PC-3 (cell line): ENCODE data around the gene PIH1D1. TPM values are rescaled to one million over a fixed set of nuclear protein-coding genes. Genes with fewer than 3 reads are reported as not detected.

Experiments
- ATAC-seq: fragments of 200-7000 bp; cut with Tn5 transposase; 2 replicates; pipeline ENCODE4 v1.9.1; 2020; ENCODE audit warnings: mild to moderate bottlenecking, moderate library complexity
- BruUV-seq: library from RNA; stranded (reverse); fragments of 400-500 nt; replicated peaks from 2 replicates; lab custom pipeline; 2021; lab: Mats Ljungman, UMichigan
- CTCF ChIA-PET: fragments of 300-600 bp; sonication (Branson Sonifier 250); formaldehyde crosslinking; loops from one replicate; lab custom pipeline; 2022; ENCODE audit warnings: antibody characterized with exemption; lab: Charles Lee
- POLR2A ChIA-PET: fragments of 300-600 bp; sonication (Branson Sonifier 250); formaldehyde crosslinking; loops from one replicate; lab custom pipeline; 2022; ENCODE audit warnings: antibody characterized with exemption; ENCODE audit not compliant: unreplicated experiment; lab: Charles Lee
- DNase-seq: peaks from one replicate; pipeline ENCODE4 v3.0.0-alpha.2; 2015
- H2AFZ ChIP-seq: fragments of 300-600 bp; sonication (generic); 2 replicates; pipeline ENCODE4 v1.6.0; 2016; ENCODE audit warnings: antibody characterized with exemption, low read length
- H3F3A ChIP-seq: fragments of 300-600 bp; sonication (generic); one replicate; pipeline ENCODE4 v1.6.0; 2017; ENCODE audit warnings: antibody characterized with exemption, low read length, control low read depth, mild to moderate bottlenecking; ENCODE audit not compliant: unreplicated experiment
- H3K27ac ChIP-seq: fragments of 300-600 bp; sonication (generic); 2 replicates; pipeline ENCODE4 v1.5.1; 2016; ENCODE audit warnings: mild to moderate bottlenecking, low read length
- H3K27me3 ChIP-seq: fragments of 300-600 bp; sonication (generic); 2 replicates; pipeline ENCODE4 v1.6.1; 2016; ENCODE audit warnings: low read length, mixed read lengths
- H3K36me3 ChIP-seq: fragments of 300-600 bp; sonication (generic); 2 replicates; pipeline ENCODE4 v1.6.1; 2016; ENCODE audit warnings: low read depth, mixed run types, low read length, mixed read lengths
- H3K4me1 ChIP-seq: fragments of 300-600 bp; sonication (generic); 2 replicates; pipeline ENCODE4 v1.5.1; 2016; ENCODE audit warnings: low read length; ENCODE audit not compliant: insufficient read depth
- H3K4me2 ChIP-seq: fragments of 300-600 bp; sonication (generic); 2 replicates; pipeline ENCODE4 v1.6.0; 2016; ENCODE audit warnings: low read length
- H3K4me3 ChIP-seq: fragments of 300-600 bp; sonication (generic); 2 replicates; pipeline ENCODE4 v1.5.1; 2016; ENCODE audit warnings: mild to moderate bottlenecking, low read length, mixed read lengths
- H3K79me2 ChIP-seq: fragments of 300-600 bp; sonication (generic); 2 replicates; pipeline ENCODE4 v1.6.1; 2017; ENCODE audit warnings: low read length, mixed read lengths
- H3K9ac ChIP-seq: fragments of 300-600 bp; sonication (generic); 2 replicates; pipeline ENCODE4 v1.6.0; 2016; ENCODE audit warnings: mild to moderate bottlenecking, low read length
- H3K9me2 ChIP-seq: fragments of 300-600 bp; sonication (generic); replicated peaks from 2 replicates; pipeline ENCODE4 v1.6.1; 2016; ENCODE audit warnings: mixed run types, low read length, mixed read lengths
- H3K9me3 ChIP-seq: fragments of 300-600 bp; sonication (generic); 2 replicates; pipeline ENCODE4 v1.6.1; 2016; ENCODE audit warnings: low read length, mixed read lengths
- H4K20me1 ChIP-seq: fragments of 300-600 bp; sonication (generic); 2 replicates; pipeline ENCODE4 v1.6.1; 2016; ENCODE audit warnings: low read length, mixed read lengths
- CTCF ChIP-seq: fragments of 300-600 bp; sonication (generic); conservative IDR thresholded peaks from 2 replicates; pipeline ENCODE4 v1.5.1; 2017; ENCODE audit warnings: antibody characterized with exemption, low read depth, mild to moderate bottlenecking, low read length
- EZH2 ChIP-seq: fragments of 300-600 bp; sonication (generic); IDR thresholded peaks from one replicate; pipeline ENCODE4 v1.6.1; 2017; ENCODE audit warnings: antibody characterized with exemption, mild to moderate bottlenecking, low read length; ENCODE audit not compliant: unreplicated experiment
- EZH2phosphoT487 ChIP-seq: fragments of 300-600 bp; sonication (generic); IDR thresholded peaks from 2 replicates; pipeline ENCODE4 v1.6.1; 2018; ENCODE audit warnings: mild to moderate bottlenecking, antibody characterized with exemption, low read length, borderline replicate concordance
- intact Hi-C: fragments of 100-400 bp; cut with micrococcal nuclease; formaldehyde crosslinking; loops from 2 replicates; pipeline ENCODE4 v1.9.0; 2023
- total RNA-seq: library from RNA; depleted of rRNA; stranded (reverse); fragments of >200 nt; gene quantifications from 2 replicates; pipeline ENCODE4 v1.2.3, GENCODE V29; 2014

PIH1D1 gene
- total RNA-seq, 1 experiment from 2014 or later, result 171 TPM

- Histone ChIP-seq H3K9me2 (no peaks in the 10 kb centered on the region), H3K27me3 (peaks cover 48% of the 10 kb centered on the region), H4K20me1 (no peaks in the 10 kb centered on the region), H3K4me3 (peak overlapping the region; percentile 87), H3K9me3 (no peaks in the 10 kb centered on the region), H3K79me2 (no peaks in the 10 kb centered on the region), H2AFZ (peak overlapping the region; percentile 100; the same call in 1 of the 2 replicates), H3K36me3 (no peaks in the 10 kb centered on the region), H3K27ac (no peak overlapping the region), H3F3A (no peaks in the 10 kb centered on the region), H3K4me2 (peak overlapping the region; percentile 100), H3K4me1 (no peaks in the 10 kb centered on the region), H3K9ac (no peak overlapping the region)
- POLR2A ChIA-PET, result no interaction called here
- TF ChIP-seq EZH2 (no peak), CTCF (no peak), EZH2phosphoT487 (no peak)
- DNase-seq, result peak; percentile 20
- no peak for ATAC-seq
- no TSS peak for BruUV-seq
- intact Hi-C loops, result no loop called here
- CTCF ChIA-PET, result interaction anchor here (0.6 kb wide), 3 partner anchors 51 to 126 kb away, joined by 3 to 6 read pairs (median 5); no protein-coding TSS in a partner anchor
Observed at GRCh38 chr19:49442354-49442753, 9.3 kb downstream of the PIH1D1 start.

- Histone ChIP-seq H3K9me3 (no peaks in the 10 kb centered on the region), H3K27me3 (peaks cover 50% of the 10 kb centered on the region), H3K4me3 (no peak overlapping the region), H3K9me2 (no peaks in the 10 kb centered on the region), H3K4me2 (peak overlapping the region; percentile 100; the same call in 1 of the 2 replicates), H3K27ac (no peak overlapping the region), H2AFZ (no peak overlapping the region), H3K4me1 (no peaks in the 10 kb centered on the region), H3F3A (no peaks in the 10 kb centered on the region), H3K79me2 (no peaks in the 10 kb centered on the region), H3K36me3 (no peaks in the 10 kb centered on the region), H3K9ac (no peak overlapping the region), H4K20me1 (no peaks in the 10 kb centered on the region)
- POLR2A ChIA-PET, result no interaction called here
- BruUV-seq, result no TSS peak
- CTCF ChIA-PET, result interaction anchor here (0.6 kb wide), 1 partner anchor 80 kb away, joined by 4 read pairs; the partner anchor contains the start of gene TEAD2
- intact Hi-C loops, result no loop called here
- TF ChIP-seq EZH2phosphoT487 (no peak), EZH2 (no peak), CTCF (no peak)
- DNase-seq, result no peak
- ATAC-seq, result no peak
Observed at GRCh38 chr19:49441960-49442350, 9.7 kb downstream of the PIH1D1 start.

GRCh38 chr19:49441210-49441959 lies 10.2 kb downstream of the PIH1D1 start, which contains the start of gene SLC17A7:
Gene SLC17A7, minus strand, starts transcription at chr19:49441527. Its CDS starts 148 bp downstream, at chr19:49441379.
- Histone ChIP-seq H3K9ac (no peak within 1 kb of the TSS), H3K36me3 (no peaks in the 10 kb centered on the region), H3K27me3 (peaks cover 56% of the 10 kb centered on the region), H3K79me2 (no peaks in the 10 kb centered on the region), H4K20me1 (no peaks in the 10 kb centered on the region), H3K4me3 (peak within 1 kb of the TSS; percentile 87), H3K4me2 (peak within 1 kb of the TSS; percentile 100), H3K27ac (no peak within 1 kb of the TSS), H3F3A (no peaks in the 10 kb centered on the region), H2AFZ (peak within 1 kb of the TSS; percentile 100; the same call in 1 of the 2 replicates), H3K9me3 (no peaks in the 10 kb centered on the region), H3K9me2 (no peaks in the 10 kb centered on the region), H3K4me1 (no peaks in the 10 kb centered on the region)
- DNase-seq (peak; percentile 40), ATAC-seq (no peak)
- ChIA-PET POLR2A (no interaction called here), CTCF (interaction anchor here (0.6 kb wide), 1 partner anchor 79 kb away, joined by 4 read pairs; the partner anchor contains the start of gene TEAD2)
- intact Hi-C loops, result no loop called here
- BruUV-seq, result no TSS peak
- no peak for TF ChIP-seq EZH2
- no peak for TF ChIP-seq CTCF
- no peak for TF ChIP-seq EZH2phosphoT487
